H54 (cell line): ENCODE data around the gene PTMA.
A peak's percentile ranks its signal among the peaks of the same experiment; 100 is the strongest.
"Not testable (repeated sequence)": the region's sequence is repeated elsewhere in the genome, so short reads cannot be mapped to it uniquely, and the experiment has no call there.

Experiments
- DNase-seq: peaks from one replicate; pipeline ENCODE4 v3.0.0; 2011; ENCODE audit warnings: low spot score, mixed read lengths; ENCODE audit not compliant: insufficient read length
- FAIRE-seq: peaks from 3 replicates; lab custom pipeline; 2011; peaks lifted over from hg19 to GRCh38; lab: Jason Lieb, UNC
- POLR2A ChIP-seq: IDR thresholded peaks from 2 replicates; pipeline ENCODE4 v1.6.1; 2011; ENCODE audit warnings: low read depth, mild to moderate bottlenecking, low read length

The PTMA gene

GRCh38 chr2:231696004-231696367 is 12.3 kb upstream of the PTMA start:
- TF ChIP-seq POLR2A: no peak
- no peak for FAIRE-seq
- no peak for DNase-seq

- TF ChIP-seq POLR2A: no peak
- DNase-seq (no peak), FAIRE-seq (no peak)
Measured at GRCh38 chr2:231699006-231699405, 9.3 kb upstream of the PTMA start.

GRCh38 chr2:231701456-231702373 is 6.6 kb upstream of the PTMA start:
- DNase-seq: no peak
- no peak for TF ChIP-seq POLR2A
- no peak for FAIRE-seq

GRCh38 chr2:231704017-231704416 is 4.3 kb upstream of the PTMA start:
- FAIRE-seq (no peak), DNase-seq (no peak)
- TF ChIP-seq POLR2A: no peak

GRCh38 chr2:231706731-231707624 is 1.3 kb upstream of the PTMA start:
- peak; percentile 34 for TF ChIP-seq POLR2A
- FAIRE-seq (peak; percentile 30), DNase-seq (peak; percentile 97)

GRCh38 chr2:231707625-231707926 is 749 bp upstream of the PTMA start:
- FAIRE-seq (no peak), DNase-seq (no peak)
- TF ChIP-seq POLR2A: 0 out of 2 replicates have a peak, but pooled peaks have one; percentile 18

GRCh38 chr2:231708773-231709635 is 679 bp downstream of the PTMA start:
- no peak for DNase-seq
- no peak for TF ChIP-seq POLR2A
- no peak for FAIRE-seq

GRCh38 chr2:231709636-231709980 is 1.3 kb downstream of the PTMA start:
- DNase-seq (no peak), FAIRE-seq (no peak)
- TF ChIP-seq POLR2A: no peak

- FAIRE-seq (no peak), DNase-seq (no peak)
- TF ChIP-seq POLR2A: peak; percentile 67
Measured at GRCh38 chr2:231709981-231710798, 1.9 kb downstream of the PTMA start.

- TF ChIP-seq POLR2A: no peak
- DNase-seq (no peak), FAIRE-seq (no peak)
Measured at GRCh38 chr2:231710799-231711676, 2.7 kb downstream of the PTMA start.

GRCh38 chr2:231711677-231712450 is 3.5 kb downstream of the PTMA start:
- DNase-seq (no peak), FAIRE-seq (no peak)
- no peak for TF ChIP-seq POLR2A

GRCh38 chr2:231712451-231713021 is 4.2 kb downstream of the PTMA start:
- DNase-seq, FAIRE-seq: not testable (repeated sequence)

- not testable (repeated sequence) for DNase-seq, FAIRE-seq
Measured at GRCh38 chr2:231713406-231713729, 5.0 kb downstream of the PTMA start.
